ENCODE data around the gene ZNF385D. TPM values are rescaled to one million over a fixed set of nuclear protein-coding genes. Genes with fewer than 3 reads are reported as not detected.

The ZNF385D gene
- polyA plus RNA-seq, 4 donors = under 0.01 to 0.87 (median 0.58) TPM; not detected in 1

- no peak for DNase-seq
- no peak overlapping the region for H3K27ac ChIP-seq (ENCODE audit: low read depth in 1 of 3, low read length in 2 of 3)
- no peak overlapping the region for H3K4me3 ChIP-seq (ENCODE audit: low read depth in 1 of 3, low read length in 3 of 3)
- no peaks in the 10 kb centered on the region for H3K27me3 ChIP-seq (ENCODE audit: control insufficient read depth in 3 of 3, insufficient read depth in 3 of 3, low read length in 3 of 3)
- no peak for FAIRE-seq
- no peaks in the 10 kb centered on the region for H3K9me3 ChIP-seq (ENCODE audit: control insufficient read depth in 2 of 2, insufficient read depth in 1 of 2, low read depth in 1 of 2, low read length in 1 of 2)
- no peaks in the 10 kb centered on the region for H3K36me3 ChIP-seq (ENCODE audit: control insufficient read depth in 3 of 3, insufficient read depth in 2 of 3, low read depth in 1 of 3, low read length in 3 of 3)
- 65 to 86% (median 71%) methylated on average over 2 of the region's 2 CpGs for WGBS, 3 donors
- H3K4me1 ChIP-seq (ENCODE audit: control insufficient read depth in 3 of 3, insufficient read depth in 2 of 3, low read depth in 1 of 3, low read length in 2 of 3) = no peaks in the 10 kb centered on the region
These were observed 325.3 kb downstream of the ZNF385D start for GRCh38 chr3:21425715-21426114.

GRCh38 chr3:21421096-21421495 lies 329.9 kb downstream of the ZNF385D start:
- H3K4me3 ChIP-seq (ENCODE audit: low read depth in 1 of 3, low read length in 3 of 3) = no peak overlapping the region
- DNase-seq (no peak), FAIRE-seq (no peak)
- no peaks in the 10 kb centered on the region for H3K27me3 ChIP-seq (ENCODE audit: control insufficient read depth in 3 of 3, insufficient read depth in 3 of 3, low read length in 3 of 3)
- no peak overlapping the region for H3K27ac ChIP-seq (ENCODE audit: low read depth in 1 of 3, low read length in 2 of 3)
- no peaks in the 10 kb centered on the region for H3K4me1 ChIP-seq (ENCODE audit: control insufficient read depth in 3 of 3, insufficient read depth in 2 of 3, low read depth in 1 of 3, low read length in 2 of 3)
- H3K36me3 ChIP-seq (ENCODE audit: control insufficient read depth in 3 of 3, insufficient read depth in 2 of 3, low read depth in 1 of 3, low read length in 3 of 3) = no peaks in the 10 kb centered on the region
- no peaks in the 10 kb centered on the region for H3K9me3 ChIP-seq (ENCODE audit: control insufficient read depth in 2 of 2, insufficient read depth in 1 of 2, low read depth in 1 of 2, low read length in 1 of 2)
- WGBS, 3 donors = 49 to 56% (median 53%) methylated on average over 9 of the region's 9 CpGs

- FAIRE-seq (no peak), DNase-seq (no peak)
- Histone ChIP-seq H3K27me3 (ENCODE audit: control insufficient read depth in 3 of 3, insufficient read depth in 3 of 3, low read length in 3 of 3) (no peaks in the 10 kb centered on the region), H3K36me3 (ENCODE audit: control insufficient read depth in 3 of 3, insufficient read depth in 2 of 3, low read depth in 1 of 3, low read length in 3 of 3) (no peaks in the 10 kb centered on the region), H3K9me3 (ENCODE audit: control insufficient read depth in 2 of 2, insufficient read depth in 1 of 2, low read depth in 1 of 2, low read length in 1 of 2) (no peaks in the 10 kb centered on the region), H3K27ac (ENCODE audit: low read depth in 1 of 3, low read length in 2 of 3) (no peak overlapping the region), H3K4me1 (ENCODE audit: control insufficient read depth in 3 of 3, insufficient read depth in 2 of 3, low read depth in 1 of 3, low read length in 2 of 3) (no peaks in the 10 kb centered on the region), H3K4me3 (ENCODE audit: low read depth in 1 of 3, low read length in 3 of 3) (no peak overlapping the region)
- 12 to 50% (median 40%) methylated on average over 1 of the region's 1 CpG for WGBS, 3 donors
These were observed 333.0 kb downstream of the ZNF385D start for GRCh38 chr3:21417991-21418390.

- Histone ChIP-seq H3K9me3 (ENCODE audit: control insufficient read depth in 2 of 2, insufficient read depth in 1 of 2, low read depth in 1 of 2, low read length in 1 of 2) (no peaks in the 10 kb centered on the region), H3K27me3 (ENCODE audit: control insufficient read depth in 3 of 3, insufficient read depth in 3 of 3, low read length in 3 of 3) (no peaks in the 10 kb centered on the region), H3K4me3 (ENCODE audit: low read depth in 1 of 3, low read length in 3 of 3) (no peak overlapping the region), H3K27ac (ENCODE audit: low read depth in 1 of 3, low read length in 2 of 3) (no peak overlapping the region), H3K4me1 (ENCODE audit: control insufficient read depth in 3 of 3, insufficient read depth in 2 of 3, low read depth in 1 of 3, low read length in 2 of 3) (no peaks in the 10 kb centered on the region), H3K36me3 (ENCODE audit: control insufficient read depth in 3 of 3, insufficient read depth in 2 of 3, low read depth in 1 of 3, low read length in 3 of 3) (no peaks in the 10 kb centered on the region)
- DNase-seq = no peak
- no peak for FAIRE-seq
- 59 to 66% (median 62%) methylated on average over 4 of the region's 4 CpGs for WGBS, 3 donors
These were observed 336.5 kb downstream of the ZNF385D start for GRCh38 chr3:21414506-21414905.

GRCh38 chr3:21411058-21411457 lies 340.0 kb downstream of the ZNF385D start:
- Histone ChIP-seq H3K27me3 (ENCODE audit: control insufficient read depth in 3 of 3, insufficient read depth in 3 of 3, low read length in 3 of 3) (no peaks in the 10 kb centered on the region), H3K4me1 (ENCODE audit: control insufficient read depth in 3 of 3, insufficient read depth in 2 of 3, low read depth in 1 of 3, low read length in 2 of 3) (no peaks in the 10 kb centered on the region), H3K9me3 (ENCODE audit: control insufficient read depth in 2 of 2, insufficient read depth in 1 of 2, low read depth in 1 of 2, low read length in 1 of 2) (peaks cover 0 to 2% of the 10 kb centered on the region in 2 donors), H3K27ac (ENCODE audit: low read depth in 1 of 3, low read length in 2 of 3) (no peak overlapping the region), H3K4me3 (ENCODE audit: low read depth in 1 of 3, low read length in 3 of 3) (no peak overlapping the region), H3K36me3 (ENCODE audit: control insufficient read depth in 3 of 3, insufficient read depth in 2 of 3, low read depth in 1 of 3, low read length in 3 of 3) (no peaks in the 10 kb centered on the region)
- 76 to 85% (median 78%) methylated on average over 1 of the region's 1 CpG for WGBS, 3 donors
- no peak for FAIRE-seq
- no peak for DNase-seq

GRCh38 chr3:21409401-21409800 lies 341.6 kb downstream of the ZNF385D start:
- Histone ChIP-seq H3K36me3 (ENCODE audit: control insufficient read depth in 3 of 3, insufficient read depth in 2 of 3, low read depth in 1 of 3, low read length in 3 of 3) (no peaks in the 10 kb centered on the region), H3K4me3 (ENCODE audit: low read depth in 1 of 3, low read length in 3 of 3) (no peak overlapping the region), H3K9me3 (ENCODE audit: control insufficient read depth in 2 of 2, insufficient read depth in 1 of 2, low read depth in 1 of 2, low read length in 1 of 2) (peaks cover 0 to 11% of the 10 kb centered on the region in 2 donors), H3K4me1 (ENCODE audit: control insufficient read depth in 3 of 3, insufficient read depth in 2 of 3, low read depth in 1 of 3, low read length in 2 of 3) (no peaks in the 10 kb centered on the region), H3K27ac (ENCODE audit: low read depth in 1 of 3, low read length in 2 of 3) (no peak overlapping the region), H3K27me3 (ENCODE audit: control insufficient read depth in 3 of 3, insufficient read depth in 3 of 3, low read length in 3 of 3) (no peaks in the 10 kb centered on the region)
- FAIRE-seq (no peak), DNase-seq (no peak)
- WGBS, 3 donors = 37 to 51% (median 43%) methylated on average over 2 of the region's 2 CpGs

GRCh38 chr3:21407743-21408142 lies 343.3 kb downstream of the ZNF385D start:
- no peak for FAIRE-seq
- H3K4me1 ChIP-seq (ENCODE audit: control insufficient read depth in 3 of 3, insufficient read depth in 2 of 3, low read depth in 1 of 3, low read length in 2 of 3) = no peaks in the 10 kb centered on the region
- no peaks in the 10 kb centered on the region for H3K36me3 ChIP-seq (ENCODE audit: control insufficient read depth in 3 of 3, insufficient read depth in 2 of 3, low read depth in 1 of 3, low read length in 3 of 3)
- H3K9me3 ChIP-seq (ENCODE audit: control insufficient read depth in 2 of 2, insufficient read depth in 1 of 2, low read depth in 1 of 2, low read length in 1 of 2) = peaks cover 0 to 11% of the 10 kb centered on the region in 2 donors
- no peak for DNase-seq
- H3K27ac ChIP-seq (ENCODE audit: low read depth in 1 of 3, low read length in 2 of 3) = no peak overlapping the region
- H3K4me3 ChIP-seq (ENCODE audit: low read depth in 1 of 3, low read length in 3 of 3) = no peak overlapping the region
- 0 to 48% (median 43%) methylated on average over 1 of the region's 1 CpG for WGBS, 3 donors
- H3K27me3 ChIP-seq (ENCODE audit: control insufficient read depth in 3 of 3, insufficient read depth in 3 of 3, low read length in 3 of 3) = no peaks in the 10 kb centered on the region

GRCh38 chr3:21405671-21406667 lies 345.0 kb downstream of the ZNF385D start:
- 89 to 90% (median 89%) methylated on average over 47 of the region's 47 CpGs for WGBS, 3 donors
- Histone ChIP-seq H3K27me3 (ENCODE audit: control insufficient read depth in 3 of 3, insufficient read depth in 3 of 3, low read length in 3 of 3) (no peaks in the 10 kb centered on the region), H3K36me3 (ENCODE audit: control insufficient read depth in 3 of 3, insufficient read depth in 2 of 3, low read depth in 1 of 3, low read length in 3 of 3) (no peaks in the 10 kb centered on the region), H3K4me3 (ENCODE audit: low read depth in 1 of 3, low read length in 3 of 3) (no peak overlapping the region), H3K9me3 (ENCODE audit: control insufficient read depth in 2 of 2, insufficient read depth in 1 of 2, low read depth in 1 of 2, low read length in 1 of 2) (peaks cover 0 to 11% of the 10 kb centered on the region in 2 donors), H3K4me1 (ENCODE audit: control insufficient read depth in 3 of 3, insufficient read depth in 2 of 3, low read depth in 1 of 3, low read length in 2 of 3) (no peaks in the 10 kb centered on the region), H3K27ac (ENCODE audit: low read depth in 1 of 3, low read length in 2 of 3) (no peak overlapping the region)
- FAIRE-seq (no peak), DNase-seq (no peak)
